ENCODE measurements around the gene MTHFD2L. TPM values are rescaled to one million over a fixed set of nuclear protein-coding genes. Genes with fewer than 3 reads are reported as not detected.

The MTHFD2L gene
- total RNA-seq, 1 donor from 2014 or later: 6.3 TPM

GRCh38 chr4:74132188-74132587 lies 25.7 kb upstream of the MTHFD2L start:
- intact Hi-C loops (cut with micrococcal nuclease): loop anchor here (5.0 to 10.0 kb wide), 2 partner anchors 685 to 1427 kb away; no protein-coding TSS in a partner anchor

GRCh38 chr4:74132944-74133343 lies 25.0 kb upstream of the MTHFD2L start:
- intact Hi-C loops (cut with micrococcal nuclease): loop anchor here (5.0 to 10.0 kb wide), 2 partner anchors 686 to 1428 kb away; no protein-coding TSS in a partner anchor

DNA sequence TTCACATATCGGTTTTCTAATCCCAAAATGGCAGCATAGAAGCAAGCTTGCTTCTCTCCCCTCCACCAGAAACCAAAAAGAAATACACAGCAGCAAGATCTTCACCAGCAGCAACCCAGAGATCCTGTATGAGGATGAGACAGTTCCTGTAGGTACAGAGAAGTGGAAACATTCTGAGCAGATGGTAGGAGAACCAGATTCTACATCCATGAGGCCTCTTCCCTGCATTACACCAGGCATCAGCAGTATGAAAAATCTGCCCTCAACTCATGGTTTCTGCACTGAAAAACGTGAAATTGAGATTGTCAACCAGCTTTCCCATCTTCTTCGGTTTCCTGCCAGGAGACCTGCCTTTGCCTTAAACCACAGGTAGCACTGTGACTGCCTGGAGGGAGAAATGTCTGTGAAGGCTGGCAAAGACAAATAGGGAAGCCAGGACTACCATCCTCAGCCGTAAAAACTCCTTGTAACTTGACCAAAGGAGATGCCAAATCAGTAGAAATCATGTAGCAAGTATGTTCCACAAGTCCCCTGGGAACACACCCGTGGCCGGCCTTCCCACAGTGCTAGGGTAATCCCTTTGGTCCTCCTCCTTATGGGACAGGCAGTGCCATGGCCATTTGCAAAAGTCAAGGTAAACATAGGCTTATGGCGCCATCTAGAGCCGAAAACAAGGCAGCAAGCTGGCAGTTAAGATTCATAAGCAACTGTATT lies 24.0 kb upstream of the MTHFD2L start:
- intact Hi-C loops (cut with micrococcal nuclease): loop anchor here (1.0 to 10.0 kb wide), 8 partner anchors 405 to 1807 kb away; no protein-coding TSS in a partner anchor

DNA sequence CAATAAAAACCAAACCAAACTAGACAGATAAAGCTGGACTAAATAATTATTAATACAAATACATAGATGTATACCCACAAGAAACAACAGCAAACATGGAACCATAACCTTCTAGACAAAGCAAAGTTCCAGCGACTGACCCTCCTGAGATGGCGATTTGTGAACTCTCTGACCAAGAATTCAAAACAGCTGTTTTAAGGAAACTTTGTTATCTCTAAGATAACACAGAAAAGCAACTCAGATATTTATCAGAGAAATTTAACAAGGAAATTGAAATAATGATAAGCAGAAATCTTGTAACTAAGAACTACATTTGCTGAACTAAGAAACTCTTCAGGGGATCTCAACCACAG lies 23.4 kb upstream of the MTHFD2L start:
- intact Hi-C loops (cut with micrococcal nuclease): loop anchor here (1.0 to 10.0 kb wide), 8 partner anchors 405 to 1808 kb away; no protein-coding TSS in a partner anchor

- intact Hi-C loops (cut with micrococcal nuclease): no loop called here
These were observed 11.3 kb upstream of the MTHFD2L start for GRCh38 chr4:74146581-74147129.

GRCh38 chr4:74148205-74148604 lies 9.7 kb upstream of the MTHFD2L start:
- intact Hi-C loops (cut with micrococcal nuclease): no loop called here

GRCh38 chr4:74152836-74153235 lies 5.1 kb upstream of the MTHFD2L start:
- intact Hi-C loops (cut with micrococcal nuclease): no loop called here

DNA sequence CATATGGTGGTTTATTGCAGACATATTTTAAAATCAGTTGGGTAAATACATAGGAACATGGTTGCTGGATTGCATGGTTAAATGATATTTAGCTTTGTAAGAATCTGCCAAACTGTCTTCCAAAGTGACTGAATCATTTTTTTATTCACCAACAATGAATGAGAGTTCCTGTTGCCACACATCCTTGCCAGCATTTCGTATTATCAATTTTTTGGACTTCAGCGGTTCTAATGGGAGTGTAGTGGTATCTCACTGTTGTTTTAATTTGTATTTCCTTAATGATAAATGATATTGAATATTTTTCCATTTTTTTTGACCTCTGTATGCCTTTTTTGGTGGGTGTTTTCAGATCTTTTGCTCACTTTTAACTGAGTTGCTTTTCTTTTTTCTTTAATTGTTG lies 1.4 kb upstream of the MTHFD2L start:
- intact Hi-C loops (cut with micrococcal nuclease): loop anchor here (5.0 kb wide), 1 partner anchor 1089 kb away; the partner anchor contains the start of gene COX18

- intact Hi-C loops (cut with micrococcal nuclease): loop anchor here (5.0 kb wide), 1 partner anchor 1090 kb away; the partner anchor contains the start of gene COX18
These were observed 764 bp upstream of the MTHFD2L start for GRCh38 chr4:74157154-74157553.

DNA sequence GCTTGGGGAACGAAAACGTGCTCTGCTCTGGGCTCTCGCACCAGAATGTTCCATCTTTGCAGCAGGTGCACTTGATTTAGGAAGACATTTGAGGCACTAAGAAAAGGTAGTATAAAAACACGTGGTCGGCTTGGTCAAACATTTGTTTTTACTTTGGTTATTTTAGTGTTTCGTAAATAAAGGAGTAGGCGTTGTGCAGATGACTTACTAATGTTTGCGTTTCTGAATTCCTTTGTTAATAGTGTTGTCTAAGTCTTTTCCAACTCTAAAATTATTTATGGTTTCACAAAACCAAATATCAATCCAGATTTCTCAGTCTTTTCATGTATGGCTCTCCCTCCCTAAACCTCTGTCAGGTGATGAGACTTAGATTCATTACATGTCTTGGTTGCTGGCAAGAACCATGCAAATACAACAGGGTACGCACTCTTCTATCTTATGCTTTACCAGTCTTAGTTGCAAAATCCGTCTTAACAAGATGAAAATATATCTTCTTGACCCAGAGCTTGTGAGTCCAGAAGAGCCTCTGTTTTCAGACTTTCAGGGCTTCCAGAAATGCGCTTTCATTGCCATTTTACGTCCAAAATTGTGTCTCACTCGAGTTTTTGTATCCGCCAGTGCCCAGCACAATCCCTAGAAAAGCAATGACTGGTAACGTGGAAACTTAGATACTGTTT lies 686 bp downstream of the MTHFD2L start:
- intact Hi-C loops (cut with micrococcal nuclease): loop anchor here (5.0 kb wide), 1 partner anchor 1091 kb away; the partner anchor contains the start of gene COX18

DNA sequence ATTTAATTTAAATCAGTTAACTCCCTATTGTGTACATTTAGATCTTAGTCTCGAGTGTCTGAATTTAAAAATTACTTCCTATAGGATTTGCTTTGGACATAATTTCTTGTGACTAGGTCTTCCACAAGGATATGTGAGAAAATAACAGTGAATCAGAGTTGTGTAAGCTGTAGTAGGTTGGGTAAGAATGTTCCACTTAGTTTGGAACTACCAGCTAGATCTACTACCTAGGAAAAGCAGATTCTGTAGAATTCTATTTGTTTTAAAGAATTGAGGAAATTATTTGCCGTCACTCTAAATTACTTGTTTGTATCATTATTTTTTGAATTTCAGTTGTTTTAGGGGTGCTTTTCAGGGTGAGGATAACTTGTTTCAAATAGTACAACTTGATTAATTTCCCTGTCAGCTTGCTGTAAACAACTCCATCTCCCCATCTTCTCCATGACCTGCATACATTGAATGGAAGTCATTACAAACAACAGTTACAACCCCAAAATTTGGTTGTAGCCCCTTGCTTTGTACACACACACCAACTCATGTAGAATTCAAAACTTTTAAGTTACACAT lies 1.3 kb downstream of the MTHFD2L start:
- intact Hi-C loops (cut with micrococcal nuclease): loop anchor here (5.0 kb wide), 1 partner anchor 1092 kb away; the partner anchor contains the start of gene COX18

GRCh38 chr4:74161666-74162450 lies 3.9 kb downstream of the MTHFD2L start:
- intact Hi-C loops (cut with micrococcal nuclease): no loop called here

- intact Hi-C loops (cut with micrococcal nuclease): no loop called here
These were observed 8.2 kb downstream of the MTHFD2L start for GRCh38 chr4:74166135-74166534.

DNA sequence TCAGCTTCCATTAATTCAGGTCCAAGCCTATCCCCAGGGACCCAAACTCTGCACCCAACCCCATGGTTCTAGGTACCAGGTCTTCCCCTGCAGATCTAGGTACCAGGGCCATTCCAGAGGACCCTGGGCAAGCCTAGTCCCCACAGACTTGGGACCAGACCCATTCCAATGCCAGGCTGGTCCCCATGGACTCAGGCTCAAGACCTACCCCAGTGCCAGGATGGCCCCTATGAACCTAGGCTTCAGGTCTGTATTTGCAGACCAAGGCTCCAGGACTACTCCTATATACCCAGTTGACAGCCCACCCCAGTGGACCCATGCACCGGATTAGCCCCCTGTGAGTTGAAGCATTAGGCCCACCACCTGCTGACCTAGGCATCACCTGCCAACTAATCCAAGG lies 8.9 kb downstream of the MTHFD2L start:
- intact Hi-C loops (cut with micrococcal nuclease): no loop called here

DNA sequence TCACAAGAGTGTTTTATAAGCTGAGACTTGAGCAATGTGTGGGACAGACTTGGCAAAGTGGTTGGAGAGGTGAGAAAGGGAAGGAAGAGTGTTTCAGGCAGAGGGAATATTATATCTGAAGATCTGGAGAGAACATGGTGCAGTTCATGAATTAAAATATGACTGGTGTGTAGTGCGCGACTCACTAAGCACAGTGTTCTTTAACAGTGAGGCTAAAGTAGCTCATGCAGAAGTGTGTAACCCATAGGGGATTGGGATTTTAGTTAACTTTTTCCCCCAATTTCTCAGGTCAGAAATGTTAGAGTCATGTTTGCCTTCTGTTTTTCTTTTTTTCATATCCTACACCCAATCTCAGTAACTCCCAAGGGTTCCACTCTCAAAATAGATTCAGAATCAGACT lies 9.7 kb downstream of the MTHFD2L start:
- intact Hi-C loops (cut with micrococcal nuclease): no loop called here

GRCh38 chr4:74168841-74169240 lies 10.9 kb downstream of the MTHFD2L start:
- intact Hi-C loops (cut with micrococcal nuclease): no loop called here

DNA sequence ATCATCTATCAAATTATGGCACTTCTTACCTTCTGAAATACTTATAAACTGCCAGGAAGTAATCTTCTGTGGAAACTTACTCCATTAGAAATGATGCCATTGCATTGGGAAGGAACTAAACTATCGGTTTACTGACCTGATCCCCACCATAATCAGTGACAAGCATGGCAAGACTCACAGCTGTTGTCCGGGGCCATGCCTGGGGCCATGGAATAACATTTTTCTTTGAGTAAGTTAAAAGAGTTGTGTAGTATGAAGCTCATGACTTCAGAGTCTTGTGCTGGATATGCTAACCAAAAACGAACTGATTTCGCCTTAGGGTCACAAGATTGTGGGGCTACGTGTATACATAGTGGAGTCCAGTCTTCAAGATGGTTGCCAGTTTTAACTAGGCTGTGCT lies 15.4 kb downstream of the MTHFD2L start:
- intact Hi-C loops (cut with micrococcal nuclease): no loop called here

- intact Hi-C loops (cut with micrococcal nuclease): no loop called here
These were observed 16.5 kb downstream of the MTHFD2L start for GRCh38 chr4:74174421-74174820.

DNA sequence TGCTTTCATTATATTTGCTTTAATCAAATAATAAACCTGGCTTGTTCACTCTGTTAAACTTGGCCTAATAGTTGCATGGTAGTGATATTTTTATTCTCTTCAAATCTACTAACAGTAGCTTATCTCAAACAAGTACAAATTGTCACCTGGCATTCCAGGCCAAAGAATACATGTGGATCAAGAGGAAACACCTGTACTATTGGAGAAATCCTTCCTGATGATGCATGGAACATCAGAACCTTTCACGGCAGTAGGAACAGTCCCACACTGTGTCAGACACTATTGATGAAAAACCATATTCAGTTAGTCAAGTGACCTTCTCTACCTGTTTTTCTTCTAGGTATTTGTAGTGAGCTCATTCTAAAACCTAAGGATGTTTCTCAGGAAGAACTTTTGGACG lies 17.0 kb downstream of the MTHFD2L start:
- intact Hi-C loops (cut with micrococcal nuclease): no loop called here

- intact Hi-C loops (cut with micrococcal nuclease): no loop called here
These were observed 17.5 kb downstream of the MTHFD2L start for GRCh38 chr4:74175379-74175778.

- intact Hi-C loops (cut with micrococcal nuclease): no loop called here
These were observed 20.9 kb downstream of the MTHFD2L start for GRCh38 chr4:74178798-74179197.

Measured in T-helper 1 cell treated with Interleukin-12 subunit alpha and Interleukin-12 subunit beta and Interleukin-4 antibody, amounts not matched to agents 30 ng/mL and 1 ng/mL, for 36 hours (primary cell).